Body of pancreas (tissue), 4 donors: ENCODE measurements around the gene DNAJB12.
A peak's percentile ranks its signal among the peaks of the same experiment; 100 is the strongest.

ENCODE experiments used
- CTCF ChIP-seq, 7 experiments: fragments of 450-650 bp in 4 of 7; fragments of 200-600 bp in 3 of 7; sonication (generic) in 3 of 7; IDR thresholded peaks; one replicate each; pipeline ENCODE4 v1.5.1; 2016 to 2019; ENCODE audit warnings: antibody characterized with exemption in 7 of 7
- POLR2A ChIP-seq, 3 donors: fragments of 450-650 bp; IDR thresholded peaks; one replicate each; pipeline ENCODE4 v1.6.1; 2016; ENCODE audit warnings: antibody characterized with exemption in 3 of 3, mild to moderate bottlenecking in 2 of 3

- TF ChIP-seq CTCF (IDR thresholded peaks at IDR 0.05), result peak in 1 of 7 experiments; percentile 8
- peak; percentile 72 to 81 (median 80) for TF ChIP-seq POLR2A (IDR thresholded peaks at IDR 0.05)
Measured at GRCh38 chr10:72297805-72298591, 56.7 kb downstream of the DNAJB12 start.
